HL-60 (cell line): ENCODE data around the gene KRTAP5-4.

Experiments used
- CTCF ChIP-seq: IDR thresholded peaks from one replicate; pipeline ENCODE4 v1.5.1; 2011; ENCODE audit warnings: low read length, control low read depth, inconsistent platforms; ENCODE audit not compliant: insufficient read depth
- GABPA ChIP-seq: IDR thresholded peaks from 2 replicates; pipeline ENCODE4 v1.6.1; 2012; ENCODE audit warnings: low read depth
- SPI1 ChIP-seq: IDR thresholded peaks from 2 replicates; pipeline ENCODE4 v1.6.1; 2012; ENCODE audit warnings: low read depth, mild to moderate bottlenecking, borderline replicate concordance
- TF ChIP-seq, protein P1 (sequence below): IDR thresholded peaks from 2 replicates; pipeline ENCODE4 v1.6.1; 2012; ENCODE audit warnings: low read depth; ENCODE audit not compliant: insufficient replicate concordance

DNA sequence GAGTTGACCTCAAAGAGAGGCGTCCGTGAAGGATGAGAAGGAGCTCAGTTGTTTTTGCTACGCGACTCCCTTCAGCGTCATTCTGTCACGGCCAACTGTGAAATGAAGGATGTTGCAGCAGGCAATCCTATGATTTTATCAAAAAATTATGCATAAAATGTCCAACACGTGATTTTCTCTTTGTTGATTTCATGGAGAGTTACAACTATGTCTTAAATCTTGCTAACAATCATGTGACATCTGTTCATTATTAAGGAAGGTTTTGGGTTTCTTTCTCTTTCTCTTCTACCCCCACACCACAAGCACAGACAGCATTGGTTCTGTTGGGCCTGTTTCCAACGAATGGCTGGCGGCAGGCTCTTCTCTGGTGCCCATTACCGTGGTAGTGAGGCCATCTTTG, 3.7 kb downstream of the KRTAP5-4 start:
- TF ChIP-seq CTCF (no peak), SPI1 (no peak), GABPA (no peak)
- TF ChIP-seq, protein P1, sequence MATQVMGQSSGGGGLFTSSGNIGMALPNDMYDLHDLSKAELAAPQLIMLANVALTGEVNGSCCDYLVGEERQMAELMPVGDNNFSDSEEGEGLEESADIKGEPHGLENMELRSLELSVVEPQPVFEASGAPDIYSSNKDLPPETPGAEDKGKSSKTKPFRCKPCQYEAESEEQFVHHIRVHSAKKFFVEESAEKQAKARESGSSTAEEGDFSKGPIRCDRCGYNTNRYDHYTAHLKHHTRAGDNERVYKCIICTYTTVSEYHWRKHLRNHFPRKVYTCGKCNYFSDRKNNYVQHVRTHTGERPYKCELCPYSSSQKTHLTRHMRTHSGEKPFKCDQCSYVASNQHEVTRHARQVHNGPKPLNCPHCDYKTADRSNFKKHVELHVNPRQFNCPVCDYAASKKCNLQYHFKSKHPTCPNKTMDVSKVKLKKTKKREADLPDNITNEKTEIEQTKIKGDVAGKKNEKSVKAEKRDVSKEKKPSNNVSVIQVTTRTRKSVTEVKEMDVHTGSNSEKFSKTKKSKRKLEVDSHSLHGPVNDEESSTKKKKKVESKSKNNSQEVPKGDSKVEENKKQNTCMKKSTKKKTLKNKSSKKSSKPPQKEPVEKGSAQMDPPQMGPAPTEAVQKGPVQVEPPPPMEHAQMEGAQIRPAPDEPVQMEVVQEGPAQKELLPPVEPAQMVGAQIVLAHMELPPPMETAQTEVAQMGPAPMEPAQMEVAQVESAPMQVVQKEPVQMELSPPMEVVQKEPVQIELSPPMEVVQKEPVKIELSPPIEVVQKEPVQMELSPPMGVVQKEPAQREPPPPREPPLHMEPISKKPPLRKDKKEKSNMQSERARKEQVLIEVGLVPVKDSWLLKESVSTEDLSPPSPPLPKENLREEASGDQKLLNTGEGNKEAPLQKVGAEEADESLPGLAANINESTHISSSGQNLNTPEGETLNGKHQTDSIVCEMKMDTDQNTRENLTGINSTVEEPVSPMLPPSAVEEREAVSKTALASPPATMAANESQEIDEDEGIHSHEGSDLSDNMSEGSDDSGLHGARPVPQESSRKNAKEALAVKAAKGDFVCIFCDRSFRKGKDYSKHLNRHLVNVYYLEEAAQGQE: no peak
